ENCODE measurements around the gene EMID1. TPM values are rescaled to one million over a fixed set of nuclear protein-coding genes. Genes with fewer than 3 reads are reported as not detected.

Gene EMID1
- total RNA-seq, 1 donor from 2014 or later = 6.7 TPM

DNA sequence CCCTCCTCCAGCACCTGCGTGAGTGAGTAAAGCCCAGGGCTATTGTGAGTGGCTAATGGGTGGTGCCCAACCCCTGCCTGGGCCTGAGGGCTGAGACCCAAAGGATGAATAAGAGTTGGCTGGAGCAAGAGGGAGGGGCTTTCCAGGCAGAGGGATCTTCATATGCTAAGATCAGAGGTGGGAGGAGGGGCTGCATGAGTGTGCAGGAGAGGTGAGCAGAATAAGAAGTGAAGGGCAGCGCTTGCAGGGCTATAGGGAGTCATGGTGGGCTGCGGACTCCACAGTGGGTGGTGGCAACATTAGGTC lies 3.9 kb downstream of the EMID1 start:
- Histone ChIP-seq H3K9ac (no peak overlapping the region), H3F3A (ENCODE audit: low read depth) (peaks cover 39% of the 10 kb centered on the region), H3K36me3 (no peaks in the 10 kb centered on the region), H3K4me1 (peaks cover 30% of the 10 kb centered on the region), H3K27me3 (peaks cover 10% of the 10 kb centered on the region), H4K20me1 (ENCODE audit: low read depth) (peaks cover 16% of the 10 kb centered on the region), H3K9me3 (ENCODE audit: low read depth) (no peaks in the 10 kb centered on the region), H3K27ac (no peak overlapping the region), H3K4me2 (no peak overlapping the region), H3K4me3 (no peak overlapping the region), H3K79me2 (ENCODE audit: low read depth) (no peaks in the 10 kb centered on the region), H2AFZ (replicated peaks) (no peak overlapping the region)
- Mint-ChIP-seq H3K4me3 (peak overlapping the region; percentile 25), H3K27me3 (ENCODE audit: insufficient read depth, low read depth) (peaks cover 7% of the 10 kb centered on the region), H3K4me1 (peaks cover 68% of the 10 kb centered on the region), H3K36me3 (no peaks in the 10 kb centered on the region), H3K9me3 (no peaks in the 10 kb centered on the region), H3K27ac (no peak overlapping the region)
- no peak for DNase-seq (ENCODE audit: low spot score)
- no peak for TF ChIP-seq EZH2phosphoT487 (IDR thresholded peaks at IDR 0.05)

DNA sequence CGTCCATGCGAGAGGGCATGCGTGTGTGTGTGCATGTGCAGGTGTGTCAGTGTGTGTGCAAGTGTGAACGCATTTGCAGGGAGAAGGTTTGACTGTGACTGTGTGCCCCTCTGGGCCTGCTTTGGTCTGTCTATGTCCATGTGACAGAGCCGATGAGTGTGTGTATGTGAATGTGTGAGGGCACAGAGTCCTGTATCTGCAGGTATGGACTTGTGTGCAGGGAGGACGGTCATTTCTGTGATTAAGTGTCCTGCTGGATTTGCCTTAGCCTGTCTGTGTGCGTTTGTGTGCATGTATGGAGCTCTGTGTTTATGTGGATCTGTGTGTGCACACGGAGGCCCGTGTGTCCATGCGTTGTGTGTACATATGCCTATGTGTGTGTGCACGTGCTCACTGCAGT lies 5.4 kb downstream of the EMID1 start:
- H3F3A ChIP-seq (ENCODE audit: low read depth) = peaks cover 27% of the 10 kb centered on the region
- no peak overlapping the region for H3K4me2 ChIP-seq
- H3K9me3 ChIP-seq (ENCODE audit: low read depth) = no peaks in the 10 kb centered on the region
- TF ChIP-seq, protein P1, sequence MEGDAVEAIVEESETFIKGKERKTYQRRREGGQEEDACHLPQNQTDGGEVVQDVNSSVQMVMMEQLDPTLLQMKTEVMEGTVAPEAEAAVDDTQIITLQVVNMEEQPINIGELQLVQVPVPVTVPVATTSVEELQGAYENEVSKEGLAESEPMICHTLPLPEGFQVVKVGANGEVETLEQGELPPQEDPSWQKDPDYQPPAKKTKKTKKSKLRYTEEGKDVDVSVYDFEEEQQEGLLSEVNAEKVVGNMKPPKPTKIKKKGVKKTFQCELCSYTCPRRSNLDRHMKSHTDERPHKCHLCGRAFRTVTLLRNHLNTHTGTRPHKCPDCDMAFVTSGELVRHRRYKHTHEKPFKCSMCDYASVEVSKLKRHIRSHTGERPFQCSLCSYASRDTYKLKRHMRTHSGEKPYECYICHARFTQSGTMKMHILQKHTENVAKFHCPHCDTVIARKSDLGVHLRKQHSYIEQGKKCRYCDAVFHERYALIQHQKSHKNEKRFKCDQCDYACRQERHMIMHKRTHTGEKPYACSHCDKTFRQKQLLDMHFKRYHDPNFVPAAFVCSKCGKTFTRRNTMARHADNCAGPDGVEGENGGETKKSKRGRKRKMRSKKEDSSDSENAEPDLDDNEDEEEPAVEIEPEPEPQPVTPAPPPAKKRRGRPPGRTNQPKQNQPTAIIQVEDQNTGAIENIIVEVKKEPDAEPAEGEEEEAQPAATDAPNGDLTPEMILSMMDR (IDR thresholded peaks at IDR 0.05) = no peak
- no peak for TF ChIP-seq EZH2phosphoT487 (IDR thresholded peaks at IDR 0.05)
- TF ChIP-seq EZH2 (IDR thresholded peaks at IDR 0.05) = no peak
- Mint-ChIP-seq H3K9me3 (no peaks in the 10 kb centered on the region), H3K27ac (peak overlapping the region; percentile 68), H3K27me3 (ENCODE audit: insufficient read depth, low read depth) (no peaks in the 10 kb centered on the region), H3K4me1 (peaks cover 64% of the 10 kb centered on the region), H3K36me3 (no peaks in the 10 kb centered on the region), H3K4me3 (no peak overlapping the region)
- H2AFZ ChIP-seq (replicated peaks) = no peak overlapping the region
- H3K9ac ChIP-seq = no peak overlapping the region
- no peak for DNase-seq (ENCODE audit: low spot score)
- H3K4me3 ChIP-seq = no peak overlapping the region
- H4K20me1 ChIP-seq (ENCODE audit: low read depth) = peaks cover 16% of the 10 kb centered on the region
- H3K27ac ChIP-seq = no peak overlapping the region
- peaks cover 40% of the 10 kb centered on the region for H3K4me1 ChIP-seq
- no peaks in the 10 kb centered on the region for H3K36me3 ChIP-seq
- H3K79me2 ChIP-seq (ENCODE audit: low read depth) = no peaks in the 10 kb centered on the region
- H3K27me3 ChIP-seq = no peaks in the 10 kb centered on the region

DNA sequence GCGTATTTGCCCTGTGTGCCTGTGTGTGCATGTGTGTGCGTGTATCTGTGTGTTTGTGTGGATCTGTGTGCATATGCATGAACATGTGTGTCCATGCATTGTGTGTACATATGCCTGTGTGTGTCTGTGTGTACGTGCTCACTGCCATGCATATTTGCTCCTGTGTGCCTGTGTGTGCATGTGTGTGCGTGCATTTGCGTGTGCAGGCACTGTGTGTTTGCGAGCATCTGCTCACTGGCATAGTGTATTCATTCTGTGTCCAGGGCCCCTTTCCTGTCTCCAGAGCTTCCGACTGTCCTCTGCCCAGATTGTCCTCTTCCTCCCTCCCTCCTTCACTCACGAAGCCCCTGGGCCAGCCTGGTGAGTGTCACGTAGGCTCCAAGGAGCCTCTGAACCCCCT lies 5.8 kb downstream of the EMID1 start:
- Histone ChIP-seq H3K79me2 (ENCODE audit: low read depth) (no peaks in the 10 kb centered on the region), H3K4me1 (peaks cover 37% of the 10 kb centered on the region), H3K4me3 (no peak overlapping the region), H2AFZ (replicated peaks) (no peak overlapping the region), H3K4me2 (no peak overlapping the region), H3K9ac (no peak overlapping the region), H3K9me3 (ENCODE audit: low read depth) (no peaks in the 10 kb centered on the region), H4K20me1 (ENCODE audit: low read depth) (peaks cover 16% of the 10 kb centered on the region), H3K27me3 (no peaks in the 10 kb centered on the region), H3K27ac (no peak overlapping the region), H3F3A (ENCODE audit: low read depth) (peaks cover 23% of the 10 kb centered on the region), H3K36me3 (no peaks in the 10 kb centered on the region)
- Mint-ChIP-seq H3K27ac (peak overlapping the region; percentile 68), H3K4me3 (peak overlapping the region; percentile 30), H3K4me1 (peaks cover 62% of the 10 kb centered on the region), H3K9me3 (no peaks in the 10 kb centered on the region), H3K36me3 (no peaks in the 10 kb centered on the region), H3K27me3 (ENCODE audit: insufficient read depth, low read depth) (no peaks in the 10 kb centered on the region)
- DNase-seq (ENCODE audit: low spot score) = no peak
- TF ChIP-seq EZH2phosphoT487 (IDR thresholded peaks at IDR 0.05) (no peak), EZH2 (IDR thresholded peaks at IDR 0.05) (no peak)
- TF ChIP-seq, protein P1 (IDR thresholded peaks at IDR 0.05) = no peak

DNA sequence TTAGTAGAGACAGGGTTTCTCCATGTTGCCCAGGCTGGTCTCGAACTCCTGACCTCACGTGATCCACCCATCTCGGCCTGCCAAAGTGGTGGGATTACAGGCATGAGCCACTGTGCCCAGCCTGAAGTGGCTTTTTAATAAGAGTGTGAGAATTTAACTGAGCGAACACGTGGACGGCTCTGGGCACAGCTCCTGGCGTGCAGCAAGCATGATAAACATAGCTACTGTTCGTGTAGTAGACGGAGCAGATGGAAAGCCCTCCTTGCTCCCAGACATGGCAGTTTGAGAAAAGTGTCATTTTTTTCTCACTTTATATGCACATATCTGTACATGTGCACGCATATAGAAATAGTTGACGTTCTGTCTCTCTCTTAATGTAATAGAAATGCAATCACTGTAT lies 7.0 kb downstream of the EMID1 start:
- H3K36me3 Mint-ChIP-seq = no peaks in the 10 kb centered on the region
- H3K9me3 Mint-ChIP-seq = no peaks in the 10 kb centered on the region
- Histone ChIP-seq H3F3A (ENCODE audit: low read depth) (peaks cover 10% of the 10 kb centered on the region), H3K36me3 (no peaks in the 10 kb centered on the region), H4K20me1 (ENCODE audit: low read depth) (peaks cover 8% of the 10 kb centered on the region), H3K4me3 (no peak overlapping the region), H3K9ac (no peak overlapping the region), H3K9me3 (ENCODE audit: low read depth) (no peaks in the 10 kb centered on the region), H2AFZ (replicated peaks) (no peak overlapping the region), H3K27me3 (no peaks in the 10 kb centered on the region), H3K4me1 (peaks cover 24% of the 10 kb centered on the region), H3K27ac (no peak overlapping the region), H3K79me2 (ENCODE audit: low read depth) (no peaks in the 10 kb centered on the region), H3K4me2 (no peak overlapping the region)
- H3K4me1 Mint-ChIP-seq = peaks cover 49% of the 10 kb centered on the region
- DNase-seq (ENCODE audit: low spot score) = no peak
- TF ChIP-seq EZH2phosphoT487 (IDR thresholded peaks at IDR 0.05) (no peak), EZH2 (IDR thresholded peaks at IDR 0.05) (no peak)
- TF ChIP-seq, protein P1 (IDR thresholded peaks at IDR 0.05) = no peak
- H3K27me3 Mint-ChIP-seq (ENCODE audit: insufficient read depth, low read depth) = no peaks in the 10 kb centered on the region
- no peak overlapping the region for H3K4me3 Mint-ChIP-seq
- no peak overlapping the region for H3K27ac Mint-ChIP-seq

Measured in neural progenitor cell (in vitro differentiated cells).